HEK293T (cell line): ENCODE data around the gene HSPA4.

Experiments used
- BHLHE40 ChIP-seq: fragments of 450-650 bp; IDR thresholded peaks from 2 replicates; pipeline ENCODE4 v1.6.1; 2016; ENCODE audit warnings: mild to moderate bottlenecking, moderate library complexity, borderline replicate concordance
- CTBP1 ChIP-seq: fragments of 450-650 bp; IDR thresholded peaks from 2 replicates; pipeline ENCODE4 v1.6.1; 2016; ENCODE audit warnings: borderline replicate concordance

DNA sequence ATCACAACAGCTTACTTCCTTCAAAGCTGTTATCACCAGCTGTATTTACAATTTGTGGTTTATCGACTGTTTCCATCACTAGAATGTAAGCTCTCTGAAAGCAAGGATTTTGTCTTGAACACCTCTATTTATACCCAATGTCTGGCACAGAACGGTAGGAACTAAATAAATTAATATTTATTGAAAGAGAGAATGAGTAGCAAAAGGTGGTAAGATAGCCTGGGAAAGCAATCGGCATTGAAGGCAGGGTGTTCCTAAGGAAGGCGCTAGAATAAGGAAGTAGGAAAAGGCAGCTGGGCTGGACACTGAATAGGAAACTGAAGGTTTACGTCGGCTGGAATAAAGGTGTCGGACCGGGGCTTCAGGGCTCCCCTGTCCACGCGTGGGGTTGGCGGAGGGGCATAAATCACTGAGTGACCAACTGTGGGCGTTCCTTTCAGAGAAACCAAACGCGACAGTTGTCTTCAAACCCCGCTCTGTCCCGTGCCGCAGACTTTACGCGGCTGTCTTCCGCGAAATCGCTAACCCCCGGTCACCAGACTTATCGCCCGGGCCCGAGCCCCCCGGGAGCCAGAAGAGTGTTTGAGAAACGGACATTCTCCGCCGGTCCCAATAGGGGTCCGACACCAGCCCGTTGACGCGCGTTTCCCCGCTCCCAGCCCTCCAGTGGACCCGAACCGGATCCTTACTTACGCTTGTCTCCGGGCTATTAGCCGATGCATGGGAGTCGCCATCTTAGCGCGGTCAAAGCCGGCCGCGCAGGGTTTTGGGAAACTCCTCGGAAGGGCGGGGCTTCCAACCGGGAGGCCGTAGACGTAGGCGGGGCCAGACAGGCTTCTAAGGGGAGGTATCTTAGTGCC, 25.8 kb upstream of the HSPA4 start, which contains the start of gene ZCCHC10:
- no peak for TF ChIP-seq CTBP1
- no peak for TF ChIP-seq BHLHE40
